ENCODE results near the gene RBM11.
"Not testable (repeated sequence)": the region's sequence is repeated elsewhere in the genome, so short reads cannot be mapped to it uniquely, and the experiment has no call there.

RBM11 gene

GRCh38 chr21:14215971-14216641 is at the start of gene RBM11:
TSS of gene RBM11 (plus strand) at chr21:14216157. CDS start at chr21:14216187, 30 bp downstream.
- DNase-seq (ENCODE audit: low read depth): no peak

DNA sequence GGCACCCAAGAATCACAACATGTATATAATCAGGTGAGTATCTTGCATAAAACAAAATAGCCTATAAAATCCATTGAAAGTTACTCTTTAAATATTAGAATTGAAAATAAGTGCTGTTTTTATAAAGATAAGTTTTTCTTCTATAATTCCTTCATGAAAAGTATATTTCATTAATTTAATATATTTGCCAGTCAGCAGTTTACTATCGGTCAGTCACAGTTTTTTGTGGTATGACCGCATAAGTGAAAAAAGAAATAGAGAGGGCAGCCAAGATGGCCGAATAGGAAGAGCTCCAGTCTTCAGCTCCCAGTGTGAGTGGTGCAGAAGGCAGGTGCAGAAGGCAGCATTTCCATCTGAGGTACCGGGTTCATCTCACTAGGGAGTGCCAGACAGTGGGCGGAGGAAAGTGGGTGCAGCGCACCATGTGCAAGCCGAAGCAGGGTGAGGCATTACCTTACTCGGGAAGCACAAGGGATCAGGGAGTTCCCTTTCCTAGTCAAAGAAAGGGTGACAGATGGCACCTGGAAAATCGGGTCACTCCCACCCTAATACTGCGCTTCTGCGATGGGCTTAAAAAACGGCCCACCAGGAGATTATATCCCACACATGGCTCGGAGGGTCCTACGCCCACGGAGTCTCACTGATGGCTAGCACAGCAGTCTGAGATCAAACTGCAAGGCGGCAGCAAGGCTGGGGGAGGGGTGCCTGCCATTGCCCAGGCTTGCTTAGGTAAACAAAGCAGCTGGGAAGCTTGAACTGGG is 49.3 kb upstream of the RBM11 start:
- DNase-seq (ENCODE audit: low read depth): not testable (repeated sequence)

- no peak for DNase-seq (ENCODE audit: low read depth)
Measured at GRCh38 chr21:14206222-14206621, 9.7 kb upstream of the RBM11 start.

DNA sequence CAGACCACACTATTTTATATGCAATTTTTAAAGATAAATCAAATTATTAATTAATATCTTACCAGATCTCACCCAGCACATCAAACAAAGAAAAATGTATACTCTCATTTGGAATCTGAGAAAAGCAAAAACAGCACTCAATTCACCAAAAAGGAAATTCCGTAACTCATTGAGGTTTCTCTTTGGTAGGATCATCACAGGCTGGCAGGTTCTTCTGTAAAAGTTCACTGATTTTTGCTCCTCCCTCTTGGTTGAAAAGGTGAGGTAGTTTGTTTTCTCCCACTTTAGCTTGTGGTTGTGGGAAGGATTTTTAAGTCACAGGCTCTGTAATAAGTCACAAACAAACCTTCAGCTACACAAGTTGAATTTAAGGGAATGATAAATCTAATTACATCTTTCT is 5.2 kb upstream of the RBM11 start, which contains the start of gene LIPI:
Gene LIPI, minus strand, starts transcription at position 218 of the 400 bp plus-strand sequence. Its CDS starts 110 bp downstream, at position 108.
- no peak for DNase-seq (ENCODE audit: low read depth)

GRCh38 chr21:14213164-14213563 is 2.8 kb upstream of the RBM11 start:
- DNase-seq (ENCODE audit: low read depth): no peak

GRCh38 chr21:14223365-14223764 is 7.4 kb downstream of the RBM11 start:
- no peak for DNase-seq (ENCODE audit: low read depth)

DNA sequence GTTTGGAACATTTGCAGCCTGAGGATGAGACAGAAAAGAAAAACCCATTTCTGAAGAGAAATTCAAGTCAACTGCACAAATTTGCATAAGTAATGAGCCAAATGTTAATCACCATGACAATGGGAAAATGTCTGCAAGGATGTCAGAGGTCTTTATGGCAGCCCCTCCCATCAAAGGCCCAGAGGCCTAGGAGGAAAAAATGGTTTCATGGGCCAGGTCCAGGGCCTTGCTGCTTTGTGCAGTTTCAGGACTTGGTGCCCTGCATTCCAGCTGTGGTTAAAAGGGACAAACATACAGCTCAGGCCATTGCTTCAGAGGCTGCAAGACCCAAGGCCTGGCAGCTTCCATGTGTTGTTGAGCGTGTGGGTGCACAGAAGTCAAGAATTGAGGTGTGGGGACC is 13.4 kb downstream of the RBM11 start:
- no peak for DNase-seq (ENCODE audit: low read depth)

GRCh38 chr21:14235101-14235500 is 19.1 kb downstream of the RBM11 start:
- no peak for DNase-seq (ENCODE audit: low read depth)

DNA sequence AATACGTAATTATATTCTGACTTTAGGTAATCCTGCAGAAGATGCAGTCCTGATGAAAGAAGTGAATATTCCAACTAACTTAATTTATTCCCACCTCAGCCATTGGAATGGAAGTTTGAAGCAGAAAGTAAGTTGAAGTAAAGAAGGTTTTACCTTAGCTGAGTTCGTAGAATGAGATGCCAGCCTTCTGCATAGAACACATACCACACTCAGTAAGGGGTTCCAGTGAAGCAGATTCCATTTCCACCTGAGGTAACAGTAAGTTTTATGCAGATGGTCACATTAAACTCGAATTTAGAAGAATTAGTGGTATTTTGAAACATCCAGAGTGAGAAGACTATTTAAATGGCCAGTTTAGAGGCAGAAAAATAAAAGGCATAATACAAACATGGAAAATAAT is 20.2 kb downstream of the RBM11 start:
- no peak for DNase-seq (ENCODE audit: low read depth)

DNA sequence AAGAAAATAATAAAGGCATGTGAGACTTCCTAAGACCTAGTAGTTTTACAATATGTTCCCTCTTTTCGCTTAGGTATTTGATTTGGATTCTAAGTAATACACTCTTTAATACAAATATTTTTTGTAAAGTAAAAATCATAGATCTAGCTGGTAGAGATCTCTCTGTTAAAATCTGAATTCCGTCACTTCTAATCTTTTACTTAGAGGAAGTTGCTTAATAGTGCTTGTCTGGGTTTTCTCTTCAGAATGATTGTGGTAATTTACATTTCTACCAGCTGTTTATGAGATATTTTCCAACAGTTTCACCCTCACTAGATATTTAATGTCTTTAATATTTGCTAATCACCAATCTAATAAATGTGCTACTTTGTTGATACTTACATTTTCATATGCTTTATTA is 23.3 kb downstream of the RBM11 start:
- DNase-seq (ENCODE audit: low read depth): no peak

DNA sequence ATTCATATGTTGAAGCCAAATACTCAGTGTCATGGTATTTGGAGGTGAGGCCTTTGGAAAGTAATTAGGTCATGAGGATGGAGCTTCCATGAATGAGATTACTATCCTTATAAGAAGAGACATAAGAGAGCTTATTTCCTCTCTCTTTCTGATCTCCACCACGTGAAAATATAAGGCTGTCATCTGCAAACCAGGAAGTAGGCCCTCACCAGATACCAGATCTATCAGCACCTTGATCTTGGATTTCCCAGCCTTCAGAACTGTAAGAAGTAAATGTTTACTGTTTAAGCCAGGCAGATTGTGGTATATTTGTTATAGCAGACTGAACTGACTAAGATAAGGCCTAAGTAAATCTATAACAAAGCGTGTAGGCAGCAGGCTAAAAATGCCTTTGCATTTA is 25.3 kb downstream of the RBM11 start:
- DNase-seq (ENCODE audit: low read depth): no peak

- no peak for DNase-seq (ENCODE audit: low read depth)
Measured at GRCh38 chr21:14243461-14243860, 27.5 kb downstream of the RBM11 start.

DNA sequence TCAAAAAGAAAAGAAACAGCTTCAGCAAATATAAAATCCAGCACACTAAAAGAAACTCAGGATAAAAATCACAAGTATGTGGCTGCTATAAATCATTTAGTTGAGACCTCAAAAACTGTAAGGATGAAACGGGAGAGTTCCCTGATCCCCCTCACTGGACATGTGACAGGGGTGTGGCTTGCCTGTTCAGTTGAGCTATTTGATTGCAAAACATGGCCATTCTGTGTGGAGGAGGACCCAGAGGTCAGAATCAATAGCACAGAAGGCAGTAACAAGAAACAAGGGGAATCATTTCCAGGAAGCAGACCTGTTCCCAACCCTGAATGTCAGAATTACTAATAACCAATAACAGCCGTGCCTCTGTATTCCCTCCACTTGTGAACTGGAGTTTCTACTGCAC is 27.9 kb downstream of the RBM11 start:
- no peak for DNase-seq (ENCODE audit: low read depth)

- no peak for DNase-seq (ENCODE audit: low read depth)
Measured at GRCh38 chr21:14244911-14245310, 29.0 kb downstream of the RBM11 start.

GRCh38 chr21:14245711-14246110 is 29.8 kb downstream of the RBM11 start:
- DNase-seq (ENCODE audit: low read depth): no peak

GRCh38 chr21:14251336-14251735 is 35.4 kb downstream of the RBM11 start:
- DNase-seq (ENCODE audit: low read depth): no peak

DNA sequence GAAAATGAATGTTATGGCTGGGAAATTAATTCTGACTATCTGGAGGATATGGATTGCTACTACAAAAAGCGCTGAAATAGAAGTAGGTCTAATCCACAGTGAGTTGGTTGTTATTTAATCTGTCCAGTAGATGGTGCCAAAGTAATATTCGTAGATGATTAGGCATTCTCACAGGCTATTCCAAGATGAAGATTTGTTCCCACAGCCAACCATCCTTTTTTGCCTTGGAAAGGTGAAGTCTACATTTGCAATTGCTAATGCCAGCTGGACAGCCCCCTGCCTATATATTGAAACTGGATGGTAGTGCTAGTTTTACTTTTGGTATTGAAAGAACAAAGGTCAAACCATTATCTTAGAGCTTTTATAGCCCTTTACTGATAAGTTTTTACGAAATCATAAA is 43.8 kb downstream of the RBM11 start:
- peak; percentile 7 for DNase-seq (ENCODE audit: low read depth)

DNA sequence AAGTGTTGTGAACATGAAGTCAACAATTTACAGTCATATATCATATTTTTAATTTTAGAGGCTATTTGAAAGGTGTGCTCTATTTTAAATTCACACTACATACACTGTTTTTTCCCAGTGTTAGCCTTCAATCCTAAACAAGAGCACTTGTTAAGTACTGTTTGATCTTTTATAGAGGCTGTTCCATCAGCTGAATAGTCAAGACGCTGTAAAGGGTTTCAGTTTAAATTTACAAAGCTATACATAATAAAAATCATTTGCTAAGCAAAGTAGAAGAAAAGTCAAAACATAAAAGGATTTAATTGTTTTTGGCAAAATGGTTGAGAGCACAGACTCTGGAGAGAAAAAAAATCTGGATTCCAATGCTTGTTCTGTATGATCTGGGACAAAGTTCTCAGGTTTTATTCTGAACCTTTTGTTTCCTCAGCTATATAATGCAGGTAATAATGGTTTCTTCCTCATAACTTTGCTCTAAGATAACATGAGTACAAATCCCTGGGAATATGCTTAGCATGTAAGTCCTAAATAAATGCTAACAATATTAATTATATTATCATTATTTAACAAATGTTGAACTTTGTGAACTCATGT is 44.3 kb downstream of the RBM11 start:
- DNase-seq (ENCODE audit: low read depth): no peak

GRCh38 chr21:14262039-14262438 is 46.1 kb downstream of the RBM11 start:
- DNase-seq (ENCODE audit: low read depth): no peak

GRCh38 chr21:14263879-14264278 is 47.9 kb downstream of the RBM11 start:
- DNase-seq (ENCODE audit: low read depth): no peak

DNA sequence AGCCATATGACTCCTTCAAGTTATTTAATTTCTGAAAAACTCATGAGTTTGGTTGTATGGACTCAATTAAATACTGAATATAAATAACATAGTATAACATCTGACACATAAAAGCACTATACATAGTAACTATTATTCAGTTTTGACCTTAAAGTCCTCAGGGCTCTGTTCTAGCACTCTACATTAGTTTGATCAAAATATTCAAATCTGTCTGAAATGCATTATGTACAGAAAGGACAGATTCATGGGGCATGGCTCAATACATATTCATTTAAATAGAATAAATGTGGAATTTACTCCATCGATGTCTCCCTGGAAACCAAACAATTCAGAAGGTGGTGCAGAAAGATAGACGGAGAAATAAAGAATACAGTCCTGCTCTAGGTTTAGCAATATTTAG is 49.1 kb downstream of the RBM11 start:
- no peak for DNase-seq (ENCODE audit: low read depth)

DNA sequence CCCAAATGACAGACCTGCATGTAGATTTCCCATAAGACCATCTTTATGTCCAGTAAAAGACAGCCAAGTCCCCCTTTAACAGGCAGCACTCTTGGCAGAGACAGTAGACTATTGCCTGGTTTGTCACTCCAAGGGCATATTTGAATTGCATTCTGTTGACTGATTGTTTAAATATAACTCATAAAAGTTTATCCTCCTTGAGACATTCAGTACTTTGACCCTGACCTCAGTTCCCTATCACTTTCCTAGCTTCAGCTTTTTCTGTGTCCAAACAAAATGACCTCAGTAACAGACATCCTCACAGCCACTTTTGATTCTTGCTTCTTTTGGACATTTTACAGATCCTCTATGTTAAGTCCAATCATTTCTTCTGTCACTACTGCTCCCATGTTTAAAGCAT is 51.1 kb downstream of the RBM11 start:
- DNase-seq (ENCODE audit: low read depth): no peak

GRCh38 chr21:14270631-14271030 is 54.7 kb downstream of the RBM11 start:
- DNase-seq (ENCODE audit: low read depth): no peak
